GM20000 (cell line): Measurements from ENCODE around the gene INKA2.

Source experiments
- DNase-seq: peaks from one replicate; pipeline ENCODE4 v3.0.0; 2012; ENCODE audit warnings: low spot score
- CTCF ChIP-seq: IDR thresholded peaks from 2 replicates; pipeline ENCODE4 v1.5.1; 2012; ENCODE audit warnings: mild to moderate bottlenecking, control low read depth; ENCODE audit errors: extremely low read depth, missing control alignments

The INKA2 gene

GRCh38 chr1:111731956-111732355 lies 7.2 kb downstream of the INKA2 start:
- DNase-seq, result no peak
- TF ChIP-seq CTCF, result no peak

- no peak for DNase-seq
- no peak for TF ChIP-seq CTCF
These were observed 8.5 kb downstream of the INKA2 start for GRCh38 chr1:111730706-111731105.

- no peak for DNase-seq
- no peak for TF ChIP-seq CTCF
These were observed 9.1 kb downstream of the INKA2 start for GRCh38 chr1:111729946-111730681.

GRCh38 chr1:111729271-111729921 lies 9.8 kb downstream of the INKA2 start:
- no peak for TF ChIP-seq CTCF
- no peak for DNase-seq

GRCh38 chr1:111727056-111727455 lies 12.1 kb downstream of the INKA2 start:
- no peak for DNase-seq

GRCh38 chr1:111725192-111725591 lies 14.0 kb downstream of the INKA2 start:
- DNase-seq, result no peak
- TF ChIP-seq CTCF, result no peak

More at GRCh38 chr1:111727056-111727455, 12.1 kb downstream of the INKA2 start:
- TF ChIP-seq CTCF, result no peak

GRCh38 chr1:111723871-111724270 lies 15.3 kb downstream of the INKA2 start:
- TF ChIP-seq CTCF, result no peak
- DNase-seq, result no peak
